K562 (cell line): ENCODE results near the gene ASCC2.

Experiments used
- CEBPB ChIP-seq: fragments of 450-650 bp; IDR thresholded peaks from 2 replicates; pipeline ENCODE4 v1.6.1; 2016; ENCODE audit warnings: missing genetic modification characterization, missing compliant biosample characterization
- CTCF ChIP-seq, 3 experiments: IDR thresholded peaks in 2 of 3; conservative IDR thresholded peaks in 1 of 3; 2 replicates each; pipeline ENCODE4 v1.5.1; 2011 to 2012; ENCODE audit warnings: low read length in 3 of 3, mild to moderate bottlenecking in 3 of 3, control low read depth in 2 of 3, improper control_type of control experiment in 1 of 3, inconsistent platforms in 1 of 3, low read depth in 1 of 3, mixed read lengths in 1 of 3, moderate library complexity in 1 of 3; ENCODE audit not compliant: insufficient read depth in 2 of 3
- MAX ChIP-seq: sonication (generic); formaldehyde crosslinking; IDR thresholded peaks from 2 replicates; pipeline ENCODE4 v1.9.0; 2022; ENCODE audit warnings: mild to moderate bottlenecking, missing genetic modification reagents
- MTA3 ChIP-seq: fragments of 450-650 bp; formaldehyde crosslinking; IDR thresholded peaks from 2 replicates; pipeline ENCODE4 v1.6.1; 2017; ENCODE audit warnings: mild to moderate bottlenecking, borderline replicate concordance
- ZBTB26 ChIP-seq: fragments of 450-650 bp; formaldehyde crosslinking; IDR thresholded peaks from 2 replicates; pipeline ENCODE4 v1.4.0; 2022; ENCODE audit warnings: missing genetic modification characterization
- ZBTB40 ChIP-seq, 2 experiments: fragments of 450-650 bp in 1 of 2; sonication (generic) in 1 of 2; formaldehyde crosslinking in 1 of 2; IDR thresholded peaks; 2 replicates each; pipeline versions ENCODE4 v1.7.1 to v1.9.0; 2016 to 2022; ENCODE audit warnings: inconsistent platforms in 1 of 2, mild to moderate bottlenecking in 1 of 2, missing genetic modification reagents in 1 of 2

GRCh38 chr22:29801796-29802195 is 36.3 kb downstream of the ASCC2 start:
- TF ChIP-seq CTCF (IDR thresholded peaks at IDR 0.05 in 2 of 3, conservative IDR thresholded peaks at IDR 0.05 in 1 of 3; ENCODE audit: insufficient read depth in 2 of 3, low read depth in 1 of 3, low read length in 3 of 3) (no peak), MTA3 (no peak), ZBTB26 (CRISPR knock-in tag) (no peak), ZBTB40 (IDR thresholded peaks at IDR 0.05) (no peak), ZBTB40 (CRISPR knock-in tag; IDR thresholded peaks at IDR 0.05) (no peak), MAX (CRISPR knock-in tag) (no peak), CEBPB (tag) (no peak)
